Stimulated activated CD8-positive, alpha-beta memory T cell treated with anti-CD3 and anti-CD28 coated beads, Interleukin-12 subunit alpha, Interleukin-12 subunit beta, amount 100 ng/mL, for 24 hours (primary cell): ENCODE data around the gene GPN2.

ENCODE experiments used
- DNase-seq: peaks from one replicate; pipeline ENCODE4 v3.0.0-alpha.2; 2020; ENCODE audit errors: extremely low read depth

GPN2 gene

DNA sequence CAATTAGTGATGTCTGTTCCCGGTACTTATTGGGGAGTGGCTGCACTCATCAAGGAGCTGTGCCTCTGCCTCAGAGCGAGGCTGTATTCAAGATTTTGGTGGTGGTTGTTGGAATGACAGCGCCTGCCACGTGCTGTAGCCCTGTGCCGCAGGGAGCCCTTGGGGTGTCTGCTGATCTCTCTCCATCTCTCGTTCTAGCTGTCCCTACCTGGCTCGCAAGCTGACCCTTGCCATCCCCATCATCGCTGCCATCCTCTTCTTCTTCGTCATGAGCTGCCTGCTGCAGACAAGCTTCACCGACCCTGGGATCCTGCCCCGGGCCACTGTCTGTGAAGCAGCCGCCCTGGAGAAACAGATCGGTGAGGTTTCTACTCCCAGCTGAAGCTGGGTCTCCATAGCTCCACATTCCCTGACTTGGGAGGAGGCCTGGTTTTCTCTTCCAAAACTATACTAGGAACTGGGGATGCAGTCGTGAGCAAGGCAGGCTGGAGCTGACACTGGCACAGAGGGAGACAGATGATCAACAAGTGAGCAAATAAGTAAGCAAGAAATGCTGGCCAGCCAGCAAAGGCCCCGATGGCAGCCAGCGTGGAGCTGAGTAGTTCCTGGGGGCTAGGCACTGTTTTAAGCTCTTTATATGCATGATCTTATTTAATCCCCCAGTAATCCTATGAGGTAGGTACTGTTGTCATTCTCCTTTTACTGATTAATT is 57.7 kb downstream of the GPN2 start:
- no peak for DNase-seq

DNA sequence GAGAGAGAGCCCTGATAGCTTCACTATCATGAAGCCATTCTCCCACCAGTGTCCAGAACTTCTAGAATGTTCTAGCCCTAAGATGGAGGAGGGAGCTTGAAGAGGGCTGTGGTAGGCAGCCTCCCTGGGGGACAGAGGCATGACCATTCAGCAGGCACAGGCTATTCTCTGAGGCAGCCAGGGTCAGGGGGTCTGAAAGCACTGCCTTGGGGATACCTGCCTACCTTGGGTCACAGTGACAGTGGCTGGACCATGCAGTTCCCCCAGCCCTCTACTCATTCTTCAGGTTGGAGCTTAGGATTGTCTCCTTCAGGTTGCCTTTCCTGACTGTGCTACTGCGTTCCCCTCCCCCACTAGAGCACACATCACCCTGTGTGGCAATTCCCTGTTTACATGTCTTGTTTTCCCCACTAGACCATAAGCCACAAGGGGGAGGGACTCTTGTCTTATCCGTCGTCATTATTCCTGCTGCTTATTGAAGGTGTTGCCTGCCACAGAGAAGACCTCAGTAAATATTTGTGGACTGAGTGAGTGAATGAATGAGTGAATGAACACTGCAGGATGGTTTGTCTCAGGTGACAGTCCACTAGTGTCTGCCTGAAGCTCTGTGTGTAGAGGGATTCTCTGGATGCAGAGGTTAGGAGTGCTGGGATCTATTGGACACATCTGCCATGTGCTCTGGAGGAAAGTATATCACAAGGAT is 58.4 kb downstream of the GPN2 start:
- DNase-seq: no peak

DNA sequence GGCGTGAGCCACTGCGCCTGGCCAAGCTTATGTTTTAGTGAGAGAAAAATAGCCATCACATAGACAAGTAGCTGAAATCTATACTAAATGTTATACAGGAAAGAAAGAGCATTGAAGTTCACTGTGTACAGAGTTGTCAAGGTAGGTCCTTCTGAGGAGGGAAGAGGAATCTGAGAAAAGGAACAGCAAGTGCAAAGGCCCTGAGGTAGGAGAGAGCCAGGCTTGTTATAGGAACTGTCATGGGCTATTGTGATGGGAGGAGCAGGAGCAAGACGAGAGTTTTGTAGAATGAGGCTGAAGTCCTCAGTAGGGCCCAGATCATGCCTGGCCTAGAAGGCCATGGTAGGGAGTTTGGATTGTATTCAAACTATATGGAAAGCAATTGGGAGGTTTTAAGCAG is 59.0 kb downstream of the GPN2 start:
- DNase-seq: no peak

DNA sequence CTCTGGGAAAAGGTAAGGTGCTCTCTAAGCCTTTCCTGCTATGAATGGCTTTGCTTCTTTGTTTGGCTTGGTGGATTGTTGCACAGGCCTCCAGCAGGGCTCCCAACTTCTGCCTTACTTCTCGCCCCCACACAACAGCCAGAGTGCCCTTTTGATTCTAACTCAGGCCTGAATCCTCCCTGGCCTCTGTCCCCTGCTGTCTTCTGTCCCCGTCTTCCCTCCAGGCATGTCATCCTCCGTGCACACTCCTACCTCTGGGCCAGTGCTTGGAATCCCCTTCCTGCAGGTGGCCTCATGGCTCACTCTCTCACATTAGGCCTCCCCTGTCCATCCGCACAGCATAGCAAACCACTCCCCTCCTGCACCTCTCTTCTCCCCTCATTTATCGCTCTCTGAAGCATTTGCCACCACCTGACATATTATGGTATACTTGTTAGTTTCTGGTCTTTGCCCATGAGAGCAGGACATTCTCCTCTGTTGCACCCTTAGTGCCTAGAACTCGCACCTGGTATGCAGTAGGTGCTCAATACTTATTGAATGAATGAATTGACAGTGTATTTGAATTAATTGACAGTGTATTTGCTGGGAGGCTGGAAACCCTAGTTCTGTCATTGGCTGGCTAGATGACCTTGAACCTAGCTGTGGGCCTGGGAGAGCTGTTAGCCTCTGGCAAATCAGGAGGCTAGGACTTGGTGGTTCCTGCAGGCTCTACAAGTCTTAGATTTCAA is 60.7 kb downstream of the GPN2 start:
- DNase-seq: no peak

DNA sequence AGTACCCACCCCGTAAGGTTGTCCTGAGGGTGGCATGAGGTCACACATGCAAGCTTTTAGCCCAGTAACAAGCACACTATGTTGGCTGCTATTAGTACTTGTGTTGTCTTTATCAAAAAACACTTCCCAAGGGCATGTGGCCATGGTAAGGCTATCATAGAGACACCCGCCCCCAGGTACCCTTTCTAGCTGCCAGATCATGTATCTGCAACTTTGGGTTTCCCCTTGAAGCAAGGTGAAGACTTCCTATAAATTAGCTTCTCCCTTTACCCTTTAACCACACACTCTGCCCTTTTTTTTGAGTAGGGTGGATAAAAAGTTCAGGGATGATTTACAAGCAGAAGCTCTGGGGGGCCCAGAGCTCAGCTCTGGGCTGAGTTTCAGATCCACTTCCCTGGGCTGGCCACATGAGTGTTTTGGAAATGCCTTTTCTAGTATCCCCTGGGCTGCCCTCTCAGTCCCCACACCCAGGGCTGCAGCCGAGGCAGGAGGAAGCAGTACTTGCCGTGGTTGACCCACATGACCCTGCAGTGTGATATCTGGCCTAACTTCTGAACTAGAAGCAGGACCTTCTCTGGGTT is 61.6 kb downstream of the GPN2 start:
- no peak for DNase-seq

DNA sequence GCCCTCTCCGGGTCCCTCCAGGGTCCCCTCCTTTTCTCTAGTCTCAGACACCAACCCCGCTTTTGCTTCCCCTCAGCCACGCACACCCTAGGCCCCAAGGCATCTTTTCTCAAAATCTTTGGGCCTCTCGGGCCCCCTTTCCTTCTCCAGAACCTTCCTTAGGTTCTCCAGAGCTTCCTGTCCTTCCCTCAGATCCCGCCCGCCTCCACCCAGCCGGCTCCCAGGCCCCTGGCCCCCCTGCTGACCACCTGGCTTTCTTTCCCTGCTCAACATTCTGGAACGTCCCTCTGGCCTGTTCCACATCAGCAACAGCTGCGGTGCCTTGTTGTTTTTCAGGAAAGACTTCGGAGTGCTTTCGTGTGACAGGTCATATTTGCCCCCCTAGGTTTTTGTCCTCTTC is 62.4 kb downstream of the GPN2 start:
- DNase-seq: no peak

DNA sequence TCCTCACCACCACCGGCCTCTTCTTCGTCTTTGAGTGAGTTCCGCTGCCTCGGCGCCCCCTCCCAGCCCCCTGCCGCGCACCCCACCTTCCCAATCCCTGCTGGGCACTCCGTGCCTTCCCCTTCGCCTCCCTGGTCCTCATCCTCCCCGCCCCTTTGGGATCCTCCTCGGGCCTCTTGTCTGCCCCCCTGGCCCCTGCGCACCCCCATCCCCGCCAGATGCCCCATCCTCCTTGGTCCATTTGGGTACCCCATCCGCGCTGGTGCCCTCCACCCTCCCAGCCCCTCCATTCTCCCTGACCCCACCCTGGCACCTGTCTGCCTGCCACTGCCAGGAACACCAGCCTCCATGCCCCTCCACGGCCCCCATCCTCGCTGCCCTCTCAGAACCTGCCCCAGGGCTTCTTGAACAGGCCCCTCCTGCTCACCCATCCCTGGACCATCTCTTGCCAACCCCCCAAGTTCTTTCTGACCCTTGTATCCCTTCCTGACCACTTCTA is 62.9 kb downstream of the GPN2 start:
- no peak for DNase-seq

DNA sequence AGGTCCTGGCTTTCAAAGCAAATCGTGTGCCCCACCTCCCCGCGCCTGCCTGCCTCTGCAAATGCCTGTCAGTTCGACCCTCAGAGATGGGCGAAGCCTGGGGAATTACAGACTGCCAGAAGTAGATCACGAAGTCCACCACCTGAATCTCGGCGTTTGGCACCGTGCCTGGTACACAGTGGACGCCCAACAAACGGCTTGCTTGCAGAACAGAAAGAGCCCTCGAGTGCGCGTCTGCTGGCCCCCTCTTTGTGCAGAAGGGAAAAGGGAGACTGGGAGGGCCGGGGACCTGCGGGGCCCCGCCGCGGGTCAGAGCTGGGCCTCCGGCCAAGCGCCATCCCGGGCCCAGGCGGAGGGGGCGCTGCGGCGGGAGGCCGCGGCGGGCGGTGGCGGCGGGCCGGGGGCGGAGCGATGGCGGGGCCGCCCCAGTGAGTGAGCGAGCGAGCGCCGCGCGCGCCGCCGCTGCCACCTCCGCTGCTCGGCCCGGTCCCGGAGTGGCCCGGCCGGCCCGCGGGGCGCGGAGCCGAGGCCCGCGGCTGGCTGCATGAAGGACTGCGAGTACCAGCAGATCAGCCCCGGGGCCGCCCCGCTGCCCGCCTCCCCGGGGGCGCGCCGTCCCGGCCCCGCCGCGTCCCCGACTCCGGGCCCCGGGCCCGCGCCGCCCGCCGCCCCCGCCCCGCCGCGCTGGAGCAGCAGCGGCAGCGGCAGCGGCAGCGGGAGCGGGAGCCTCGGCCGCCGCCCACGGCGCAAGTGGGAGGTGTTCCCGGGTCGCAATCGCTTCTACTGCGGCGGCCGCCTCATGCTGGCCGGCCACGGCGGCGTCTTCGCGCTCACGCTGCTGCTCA is 63.6 kb downstream of the GPN2 start, which contains the start of gene ZDHHC18:
TSS of gene ZDHHC18 (plus strand) at position 428 of the 845 bp plus-strand sequence. CDS start at position 545, 117 bp downstream.
- DNase-seq: no peak
